Activated CD4-positive, alpha-beta T cell treated with anti-CD3 and anti-CD28 coated beads, Interleukin-2, amount 10 ng/mL, durations not matched to agents 24 days and 14 days (primary cell): ENCODE results near the gene CCDC141. TPM values are rescaled to one million over a fixed set of nuclear protein-coding genes. Genes with fewer than 3 reads are reported as not detected.

Experiments used
- DNase-seq: peaks from one replicate; pipeline ENCODE4 v3.0.0; 2022
- H3K27ac Mint-ChIP-seq: one replicate; pipeline ENCODE4 v1.8.0; 2022; ENCODE audit warnings: mild to moderate bottlenecking, mixed read lengths
- H3K27me3 Mint-ChIP-seq: one replicate; pipeline ENCODE4 v1.8.0; 2022; ENCODE audit warnings: mixed read lengths
- H3K36me3 Mint-ChIP-seq: one replicate; pipeline ENCODE4 v1.8.0; 2022; ENCODE audit warnings: low read depth, mild to moderate bottlenecking, mixed read lengths
- H3K4me1 Mint-ChIP-seq: one replicate; pipeline ENCODE4 v1.8.0; 2021; ENCODE audit warnings: mixed read lengths
- H3K4me3 Mint-ChIP-seq: one replicate; pipeline ENCODE4 v1.8.0; 2022; ENCODE audit warnings: mild to moderate bottlenecking, moderate library complexity, mixed read lengths
- H3K9me3 Mint-ChIP-seq: one replicate; pipeline ENCODE4 v1.8.0; 2021; ENCODE audit warnings: mixed read lengths
- intact Hi-C: fragments of 100-400 bp; cut with micrococcal nuclease; formaldehyde crosslinking; loops from one replicate; pipeline ENCODE4 v1.15.1; 2023
- total RNA-seq: library from RNA; stranded (reverse); gene quantifications from 2 replicates; pipeline ENCODE4 v1.2.3, GENCODE V29; 2022

CCDC141 gene
- total RNA-seq, 1 donor from 2014 or later, result 2.5 TPM

GRCh38 chr2:178787934-178788333 lies 262.0 kb downstream of the CCDC141 start:
- Mint-ChIP-seq H3K4me3 (no peak overlapping the region), H3K27ac (no peak overlapping the region), H3K4me1 (peaks cover 4% of the 10 kb centered on the region), H3K36me3 (peaks cover 2% of the 10 kb centered on the region), H3K9me3 (no peaks in the 10 kb centered on the region), H3K27me3 (no peaks in the 10 kb centered on the region)
- intact Hi-C loops, result no loop called here
- DNase-seq, result no peak

- H3K36me3 Mint-ChIP-seq, result peaks cover 2% of the 10 kb centered on the region
- no peak overlapping the region for H3K27ac Mint-ChIP-seq
- no peaks in the 10 kb centered on the region for H3K9me3 Mint-ChIP-seq
- DNase-seq, result no peak
- H3K4me1 Mint-ChIP-seq, result peaks cover 4% of the 10 kb centered on the region
- no peaks in the 10 kb centered on the region for H3K27me3 Mint-ChIP-seq
- no peak overlapping the region for H3K4me3 Mint-ChIP-seq
- intact Hi-C loops, result no loop called here
Measured at GRCh38 chr2:178787155-178787554, 262.8 kb downstream of the CCDC141 start.

GRCh38 chr2:178783889-178784288 lies 266.0 kb downstream of the CCDC141 start:
- Mint-ChIP-seq H3K27me3 (no peaks in the 10 kb centered on the region), H3K9me3 (no peaks in the 10 kb centered on the region), H3K27ac (no peak overlapping the region), H3K4me1 (no peaks in the 10 kb centered on the region), H3K4me3 (no peak overlapping the region), H3K36me3 (no peaks in the 10 kb centered on the region)
- intact Hi-C loops, result no loop called here
- no peak for DNase-seq

GRCh38 chr2:178782236-178782635 lies 267.7 kb downstream of the CCDC141 start:
- H3K4me3 Mint-ChIP-seq, result no peak overlapping the region
- DNase-seq, result no peak
- no peak overlapping the region for H3K27ac Mint-ChIP-seq
- no peaks in the 10 kb centered on the region for H3K36me3 Mint-ChIP-seq
- H3K9me3 Mint-ChIP-seq, result no peaks in the 10 kb centered on the region
- intact Hi-C loops, result no loop called here
- H3K27me3 Mint-ChIP-seq, result no peaks in the 10 kb centered on the region
- no peaks in the 10 kb centered on the region for H3K4me1 Mint-ChIP-seq

Other genes starting within 250 kb of the CCDC141 start
- gene TTN, start 242.7 kb downstream of the CCDC141 start, total RNA-seq, result 2.8 and 2.9 TPM in 2 replicates
- gene SESTD1, start 214.7 kb upstream of the CCDC141 start, total RNA-seq, result 12.3 and 13.4 TPM in 2 replicates